NCI-H2107 treated with DMSO at 0.1 percent for 48 hours (cell line): ENCODE measurements around the gene LMF1.

Source experiments
- DNase-seq: peaks from one replicate; lab custom pipeline; 2025; ENCODE audit not compliant: unreplicated experiment; lab: John Stamatoyannopoulos, UW

LMF1 gene

GRCh38 chr16:817001-817906, 153.5 kb downstream of the LMF1 start:
- DNase-seq = no peak

GRCh38 chr16:815861-816260, 154.9 kb downstream of the LMF1 start:
- DNase-seq = no peak

GRCh38 chr16:814974-815373, 155.8 kb downstream of the LMF1 start:
- no peak for DNase-seq

- DNase-seq = no peak
Measured at GRCh38 chr16:813916-814412, 156.8 kb downstream of the LMF1 start.

- no peak for DNase-seq
Measured at GRCh38 chr16:813204-813915, 157.4 kb downstream of the LMF1 start.

- DNase-seq = no peak
Measured at GRCh38 chr16:808085-808386, 162.7 kb downstream of the LMF1 start.

- DNase-seq = no peak
Measured at GRCh38 chr16:807347-808084, 163.3 kb downstream of the LMF1 start.

GRCh38 chr16:805474-805873, 165.3 kb downstream of the LMF1 start:
- no peak for DNase-seq

GRCh38 chr16:804193-805048, 166.4 kb downstream of the LMF1 start:
- DNase-seq = no peak

- DNase-seq = no peak
Measured at GRCh38 chr16:803754-804080, 167.1 kb downstream of the LMF1 start.
